Measurements from ENCODE around the gene PCARE.

PCARE gene

GRCh38 chr2:29070526-29070925 lies 3.8 kb downstream of the PCARE start:
- in situ Hi-C loops (cut with HindIII; ENCODE audit: low sequenced_read_pairs), result no loop called here
- no peak overlapping the region for H3K4me3 ChIP-seq (ENCODE audit: low read depth, low read length)
- no peak for DNase-seq (ENCODE audit: low read depth, low spot score)
- no peak for TF ChIP-seq CTCF (IDR thresholded peaks at IDR 0.05; ENCODE audit: low read depth, low read length)

- in situ Hi-C loops (cut with HindIII; ENCODE audit: low sequenced_read_pairs), result no loop called here
- no peak for DNase-seq (ENCODE audit: low read depth, low spot score)
- no peak overlapping the region for H3K4me3 ChIP-seq (ENCODE audit: low read depth, low read length)
- TF ChIP-seq CTCF (IDR thresholded peaks at IDR 0.05; ENCODE audit: low read depth, low read length), result no peak
Measured at GRCh38 chr2:29068513-29068912, 5.8 kb downstream of the PCARE start.

GRCh38 chr2:29066997-29067605 lies 7.2 kb downstream of the PCARE start:
- H3K4me3 ChIP-seq (ENCODE audit: low read depth, low read length), result no peak overlapping the region
- no peak for DNase-seq (ENCODE audit: low read depth, low spot score)
- in situ Hi-C loops (cut with HindIII; ENCODE audit: low sequenced_read_pairs), result no loop called here
- no peak for TF ChIP-seq CTCF (IDR thresholded peaks at IDR 0.05; ENCODE audit: low read depth, low read length)

GRCh38 chr2:29066271-29066860 lies 8.0 kb downstream of the PCARE start:
- in situ Hi-C loops (cut with HindIII; ENCODE audit: low sequenced_read_pairs), result no loop called here
- H3K4me3 ChIP-seq (ENCODE audit: low read depth, low read length), result no peak overlapping the region
- no peak for DNase-seq (ENCODE audit: low read depth, low spot score)
- no peak for TF ChIP-seq CTCF (IDR thresholded peaks at IDR 0.05; ENCODE audit: low read depth, low read length)

GRCh38 chr2:29065068-29065811 lies 9.1 kb downstream of the PCARE start:
- H3K4me3 ChIP-seq (ENCODE audit: low read depth, low read length), result no peak overlapping the region
- no peak for DNase-seq (ENCODE audit: low read depth, low spot score)
- TF ChIP-seq CTCF (IDR thresholded peaks at IDR 0.05; ENCODE audit: low read depth, low read length), result no peak
- in situ Hi-C loops (cut with HindIII; ENCODE audit: low sequenced_read_pairs), result no loop called here

GRCh38 chr2:29064746-29065067 lies 9.6 kb downstream of the PCARE start:
- TF ChIP-seq CTCF (IDR thresholded peaks at IDR 0.05; ENCODE audit: low read depth, low read length), result no peak
- H3K4me3 ChIP-seq (ENCODE audit: low read depth, low read length), result no peak overlapping the region
- in situ Hi-C loops (cut with HindIII; ENCODE audit: low sequenced_read_pairs), result no loop called here
- DNase-seq (ENCODE audit: low read depth, low spot score), result no peak
